ENCODE results near the gene SCN1A. TPM values are rescaled to one million over a fixed set of nuclear protein-coding genes. Genes with fewer than 3 reads are reported as not detected.

The SCN1A gene
- total and polyA plus RNA-seq, 2 donors (not counting 3 experiments of a cell fraction or from before 2014, with no cell fraction given) = not detected

- H3K9ac ChIP-seq (replicated peaks; ENCODE audit: extremely low read depth, insufficient read depth, low read length) = no peak overlapping the region
- peaks cover 6% of the 10 kb centered on the region for H3K4me1 ChIP-seq (ENCODE audit: control insufficient read depth, extremely low read depth, insufficient read depth, low read length)
- H2AFZ ChIP-seq (ENCODE audit: low read depth, low read length) = no peak overlapping the region
- H3K9me1 ChIP-seq (replicated peaks; ENCODE audit: control insufficient read depth, extremely low read depth, insufficient read depth, low read length) = no peaks in the 10 kb centered on the region
- H3K27ac ChIP-seq (ENCODE audit: insufficient read depth, low read depth, low read length) = no peak overlapping the region
- no peaks in the 10 kb centered on the region for H3K79me2 ChIP-seq (ENCODE audit: control insufficient read depth, insufficient read depth, low read length)
- H4K20me1 ChIP-seq (replicated peaks; ENCODE audit: control insufficient read depth, extremely low read depth, insufficient read depth, low read length) = no peaks in the 10 kb centered on the region
- no peaks in the 10 kb centered on the region for H3K36me3 ChIP-seq (ENCODE audit: control insufficient read depth in 2 of 2, extremely low read depth in 1 of 2, insufficient read depth in 2 of 2, low read length in 2 of 2)
- intact Hi-C loops (cut with micrococcal nuclease) = no loop called here
- H3K4me2 ChIP-seq (ENCODE audit: insufficient read depth, low read length) = no peak overlapping the region
- no peaks in the 10 kb centered on the region for H3K27me3 ChIP-seq (ENCODE audit: control insufficient read depth in 2 of 2, insufficient read depth in 2 of 2, low read length in 2 of 2)
- CTCF ChIA-PET = interaction anchor here (1.9 to 3.2 kb wide), 4 partner anchors 12 to 47 kb away, joined by 4 to 14 read pairs (median 6); partner anchors contain the start of gene SCN1A
- H3K9me3 ChIP-seq (replicated peaks; ENCODE audit: control insufficient read depth, insufficient read depth, low read length) = no peaks in the 10 kb centered on the region
- H3K4me3 ChIP-seq (replicated peaks in 1 of 3; ENCODE audit: insufficient read depth in 1 of 3, low read depth in 1 of 3, low read length in 3 of 3) = no peak overlapping the region
- no peak for FAIRE-seq
- dilution Hi-C loops (cut with MboI; ENCODE audit: extremely low pct_ligation_motif_present, low sequenced_read_pairs) = no loop called here
- DNase-seq (ENCODE audit: low read depth, low spot score) = no peak
- POLR2A ChIA-PET = no interaction called here
- BruUV-seq (replicated peaks) = no TSS peak
- TF ChIP-seq POLR2AphosphoS5 (IDR thresholded peaks at IDR 0.05; ENCODE audit: insufficient read depth, low read depth, low read length) = no peak
- no peak for TF ChIP-seq GATA2 (IDR thresholded peaks at IDR 0.05; ENCODE audit: insufficient read depth, insufficient read length, low read depth, low read length)
- no peak for TF ChIP-seq POLR2A (IDR thresholded peaks at IDR 0.05; ENCODE audit: low read depth, low read length)
- TF ChIP-seq FOS (IDR thresholded peaks at IDR 0.05; ENCODE audit: borderline replicate concordance, insufficient read depth, low read length) = no peak
- TF ChIP-seq MAX (IDR thresholded peaks at IDR 0.05; ENCODE audit: insufficient read depth, insufficient read length) = no peak
- no peak for TF ChIP-seq JUN (IDR thresholded peaks at IDR 0.05; ENCODE audit: borderline replicate concordance, insufficient read depth, insufficient read length, low read depth)
- no peak for TF ChIP-seq CTCF (IDR thresholded peaks at IDR 0.05; ENCODE audit: extremely low read depth in 1 of 2, insufficient read depth in 1 of 2, low read depth in 1 of 2, low read length in 2 of 2)
- TF ChIP-seq MYC (IDR thresholded peaks at IDR 0.05; ENCODE audit: low read depth, low read length) = no peak
- TF ChIP-seq EZH2 (IDR thresholded peaks at IDR 0.05; ENCODE audit: borderline replicate concordance, low read depth, low read length, severe bottlenecking) = no peak
Observed at GRCh38 chr2:166081131-166081632, 46.6 kb downstream of the SCN1A start.

Measured in endothelial cell of umbilical vein (primary cell).